ENCODE results near the gene DUOX1.
"Not testable (repeated sequence)": the region's sequence is repeated elsewhere in the genome, so short reads cannot be mapped to it uniquely, and the experiment has no call there.

The DUOX1 gene

DNA sequence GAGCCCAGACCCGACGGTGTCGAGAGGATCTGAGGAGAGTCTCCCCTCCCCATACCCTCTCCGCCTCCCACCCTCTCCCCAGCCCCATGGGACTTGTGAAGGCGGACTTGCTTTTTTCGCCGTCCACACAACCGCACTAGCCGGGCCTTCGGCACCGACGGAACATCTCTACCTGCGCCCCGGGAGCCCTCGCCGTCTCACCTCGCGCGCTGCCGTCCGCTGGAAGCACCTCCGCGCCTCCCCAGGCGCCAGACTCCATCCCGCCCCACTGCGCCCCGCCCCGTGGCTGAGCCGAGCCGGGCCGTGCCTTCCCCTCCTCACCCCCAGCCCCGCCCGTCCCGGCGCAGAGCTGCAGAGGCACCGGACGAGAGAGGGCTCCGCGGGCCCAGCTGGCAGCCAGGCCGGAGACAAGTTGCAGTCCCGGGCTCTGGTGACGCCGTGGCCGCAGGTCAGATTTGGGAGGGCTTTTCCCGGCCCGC is at the start of gene DUOX1, which contains the start of gene DUOXA1:
Gene DUOX1, plus strand, starts transcription at position 344 of the 479 bp plus-strand sequence. CDS start 1,973 bp downstream, outside the sequence.
Gene DUOXA1, minus strand, starts transcription at position 229 of the 479 bp plus-strand sequence. CDS start 6,865 bp downstream, outside the sequence.
- no peak for DNase-seq

- not testable (repeated sequence) for DNase-seq
Observed at GRCh38 chr15:45080593-45080992, 49.2 kb upstream of the DUOX1 start.

GRCh38 chr15:45082412-45082811 is 47.4 kb upstream of the DUOX1 start:
- not testable (repeated sequence) for DNase-seq

DNA sequence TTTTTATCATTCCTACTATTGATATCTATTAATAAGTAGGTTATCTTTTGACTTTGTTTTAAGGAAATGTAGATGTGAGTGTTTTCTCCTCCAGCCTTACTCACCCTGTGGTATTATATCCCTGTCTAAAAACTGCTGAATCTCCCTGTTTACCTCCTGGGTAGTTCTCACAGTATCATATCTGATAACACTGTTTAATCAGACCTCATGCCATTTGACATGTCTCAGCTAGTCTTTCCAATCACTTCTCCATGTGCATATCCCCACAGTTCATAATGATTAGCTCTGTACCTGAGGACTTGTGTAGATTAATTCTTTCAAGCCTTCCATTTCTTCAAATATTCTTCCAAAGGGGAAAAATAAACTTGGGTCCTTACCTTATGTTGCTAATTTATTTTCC is 46.6 kb upstream of the DUOX1 start:
- no peak for DNase-seq

DNA sequence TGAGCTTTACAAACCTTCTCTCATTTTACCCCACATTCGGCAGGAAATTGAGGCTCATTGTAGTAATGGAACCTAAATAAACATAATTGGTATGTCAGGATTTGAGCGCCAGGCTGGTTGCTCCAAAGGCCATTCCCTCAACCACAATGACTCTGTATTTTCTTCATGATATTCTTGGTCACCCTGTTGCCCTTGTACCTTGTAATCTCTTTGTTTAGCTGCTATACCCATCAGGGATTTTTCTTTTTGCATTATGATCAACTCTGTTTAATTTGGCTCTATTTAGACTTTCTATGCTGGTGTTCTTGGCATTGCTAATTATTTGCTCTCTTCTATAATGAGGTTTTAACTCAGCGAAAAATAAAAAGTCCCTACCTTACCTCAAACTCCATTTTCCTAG is 45.6 kb upstream of the DUOX1 start:
- no peak for DNase-seq

DNA sequence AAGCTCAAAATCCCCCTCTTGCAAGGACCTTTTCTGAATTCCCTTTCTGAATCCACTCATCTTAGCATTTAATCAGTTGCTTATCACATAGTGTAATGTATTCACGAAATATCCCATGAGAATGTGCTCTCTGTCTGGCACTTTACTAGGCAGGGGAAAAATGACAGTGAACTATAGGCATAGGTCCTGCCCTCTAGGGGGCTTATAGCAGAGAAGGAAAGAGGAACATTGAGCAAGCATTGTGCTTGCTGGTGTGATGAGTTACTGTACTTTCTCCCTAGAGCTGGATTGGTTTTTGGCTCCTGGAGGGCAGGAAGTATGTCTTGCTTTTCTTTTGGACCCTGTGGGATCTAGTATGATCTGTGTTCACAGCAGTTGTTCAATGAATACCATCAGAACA is 42.3 kb upstream of the DUOX1 start:
- no peak for DNase-seq

GRCh38 chr15:45088801-45089711 is 40.7 kb upstream of the DUOX1 start:
- no peak for DNase-seq

- DNase-seq, result no peak
Observed at GRCh38 chr15:45089712-45090373, 40.0 kb upstream of the DUOX1 start.

DNA sequence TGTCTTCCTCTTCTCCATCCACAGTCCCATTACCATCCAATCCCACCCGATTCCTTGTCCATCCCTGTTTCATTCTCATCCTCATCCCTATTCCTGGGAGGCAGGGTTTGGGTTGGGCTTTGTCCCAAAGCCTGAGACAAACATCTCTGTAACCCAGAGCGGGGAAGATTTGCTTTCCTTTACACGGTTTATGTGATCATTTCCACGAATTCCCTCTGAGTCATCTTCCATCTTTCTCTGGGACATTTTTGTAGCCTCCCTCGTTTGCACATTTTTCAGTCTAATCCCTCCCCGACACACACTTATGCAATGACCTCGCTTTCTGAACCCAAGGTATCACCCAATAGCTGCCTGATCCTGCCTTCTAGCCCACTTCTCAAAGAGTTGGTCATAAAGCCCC is 38.6 kb upstream of the DUOX1 start:
- DNase-seq, result no peak

DNA sequence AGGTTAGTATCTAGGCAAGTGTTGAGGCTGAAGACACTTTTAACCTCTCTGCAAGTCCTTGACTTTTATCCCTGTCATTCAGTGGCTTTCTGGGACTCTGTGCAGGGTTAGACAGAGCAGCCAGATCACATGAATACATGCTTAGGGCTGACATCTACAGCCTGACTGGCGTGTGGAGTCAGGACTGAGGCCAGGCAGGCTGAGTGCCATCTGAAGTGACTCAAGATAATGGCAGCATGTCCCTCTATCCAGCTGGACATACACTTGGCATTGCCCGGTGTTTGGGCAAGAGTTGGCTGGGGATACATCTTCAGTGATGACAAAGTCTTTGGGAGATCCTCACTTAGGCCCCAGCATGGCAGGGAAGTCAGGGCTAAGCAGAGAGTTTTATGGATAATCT is 38.2 kb upstream of the DUOX1 start:
- DNase-seq, result no peak

- DNase-seq, result no peak
Observed at GRCh38 chr15:45093013-45093412, 36.8 kb upstream of the DUOX1 start.

GRCh38 chr15:45093622-45094357 is 36.0 kb upstream of the DUOX1 start:
- DNase-seq, result no peak

DNA sequence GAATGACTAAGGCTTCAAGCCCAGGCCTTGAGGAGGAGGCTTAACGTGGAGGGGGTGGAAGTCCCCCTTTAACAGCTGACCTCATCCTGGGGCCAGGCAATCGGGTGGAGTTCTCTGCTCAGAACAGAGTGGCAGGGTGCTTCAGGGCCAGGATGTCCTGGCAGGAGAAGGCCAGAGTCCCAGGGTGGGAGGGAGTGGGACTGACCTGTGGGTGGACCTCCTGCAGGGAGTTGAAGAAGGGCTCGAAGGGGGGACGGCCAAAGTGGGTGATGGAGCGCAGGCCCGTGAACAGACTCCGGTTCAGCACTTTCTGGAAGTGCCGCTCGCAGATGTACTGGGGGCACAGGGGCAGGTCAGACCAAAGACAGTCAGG is 35.5 kb upstream of the DUOX1 start:
- no peak for DNase-seq

- no peak for DNase-seq
Observed at GRCh38 chr15:45095661-45096060, 34.1 kb upstream of the DUOX1 start.

- no peak for DNase-seq
Observed at GRCh38 chr15:45097466-45097865, 32.3 kb upstream of the DUOX1 start.

GRCh38 chr15:45099549-45100165 is 30.1 kb upstream of the DUOX1 start:
- no peak for DNase-seq

DNA sequence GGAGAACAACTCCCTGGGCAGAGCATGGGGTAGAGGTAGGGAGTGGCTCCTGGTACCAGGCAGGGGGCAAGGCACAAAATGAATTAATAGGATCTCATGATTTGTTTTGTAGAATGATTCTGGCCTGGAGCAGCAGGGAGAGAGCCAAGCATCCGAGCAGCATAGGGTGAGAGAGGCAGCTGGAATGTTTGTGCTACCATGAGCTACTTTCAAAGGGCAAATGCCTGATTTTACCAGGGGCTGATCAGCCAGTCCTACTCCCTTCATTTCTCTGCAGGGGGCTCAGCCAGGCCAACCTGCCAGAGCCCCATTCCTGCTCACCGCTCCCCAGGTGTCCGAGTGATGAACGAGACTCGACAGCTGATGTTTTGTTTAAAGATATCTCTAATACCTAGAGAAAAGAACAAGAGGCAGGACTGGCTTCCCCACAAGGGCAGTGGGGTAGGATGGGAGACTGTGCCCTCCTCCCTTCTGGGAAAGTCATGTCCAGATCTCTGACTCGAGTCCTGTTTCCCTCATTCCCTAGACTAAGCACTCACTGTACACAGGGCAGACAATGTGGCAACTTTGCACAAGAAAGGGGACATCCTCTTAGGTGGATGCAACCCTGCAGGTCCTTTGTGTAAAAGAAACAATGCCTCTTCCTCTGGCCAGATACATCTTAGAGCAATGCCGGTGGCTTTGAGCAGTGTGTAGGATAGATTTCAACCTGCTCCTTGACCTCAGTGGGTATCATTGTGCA is 28.7 kb upstream of the DUOX1 start:
- DNase-seq, result no peak

DNA sequence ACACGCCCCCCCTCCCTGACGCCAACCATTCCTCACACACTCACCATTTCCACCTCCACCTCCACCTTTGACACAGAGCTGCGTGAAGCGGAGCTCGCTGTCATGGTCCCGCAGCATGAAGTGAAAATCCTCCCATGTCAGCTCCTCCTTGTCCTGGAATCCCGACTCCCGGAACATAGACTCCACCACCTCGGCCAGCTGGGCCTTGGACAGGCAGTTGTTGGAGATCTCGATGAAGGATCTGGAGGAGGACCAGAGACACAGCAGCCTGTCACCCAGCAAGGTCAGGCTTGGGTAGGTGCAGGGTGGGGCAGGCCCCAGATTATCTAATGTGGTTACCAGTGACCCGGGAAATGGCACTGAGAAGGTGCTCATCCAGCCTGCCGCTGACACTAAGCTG is 28.0 kb upstream of the DUOX1 start:
- no peak for DNase-seq

GRCh38 chr15:45102226-45102625 is 27.6 kb upstream of the DUOX1 start:
- no peak for DNase-seq

DNA sequence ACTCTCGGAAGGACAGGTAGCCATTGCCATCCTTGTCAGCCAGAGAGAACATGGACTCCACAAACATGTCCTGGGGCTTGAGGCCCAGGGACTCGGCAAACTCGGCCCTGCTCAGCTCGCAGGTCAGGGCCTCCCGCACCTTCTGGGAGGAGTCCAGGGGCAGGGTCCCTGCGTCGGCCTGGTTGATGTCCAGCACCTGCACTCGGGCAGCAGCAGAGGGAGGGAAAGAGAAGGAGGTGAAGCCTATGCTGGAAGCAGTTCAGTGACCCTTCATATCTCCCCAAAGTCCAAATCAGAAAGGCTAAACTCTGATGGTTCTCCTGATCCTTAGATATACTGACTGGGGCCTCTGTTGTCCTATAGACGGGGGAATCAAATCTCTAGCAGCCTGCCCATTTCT is 25.6 kb upstream of the DUOX1 start:
- DNase-seq, result not testable (repeated sequence)

DNA sequence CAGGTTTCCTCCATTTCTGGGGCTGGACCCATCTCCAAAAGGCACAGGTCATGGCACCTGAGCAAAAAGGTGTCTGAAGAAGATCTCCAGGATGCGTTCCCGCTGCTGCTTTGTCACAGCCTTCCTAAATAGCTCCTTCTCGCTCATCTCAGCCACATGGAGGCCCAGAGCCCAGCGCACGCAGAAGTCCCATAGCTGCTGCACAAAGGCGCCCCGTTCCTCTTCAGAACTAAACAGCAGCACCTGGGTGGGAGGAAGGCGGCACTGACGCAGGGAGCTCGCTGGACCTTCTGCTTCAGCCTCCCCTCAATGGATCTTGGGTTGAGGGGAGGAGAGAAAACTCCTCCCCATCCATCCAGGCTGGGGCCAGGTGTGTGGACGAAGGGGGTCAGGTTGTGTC is 24.2 kb upstream of the DUOX1 start:
- DNase-seq, result no peak
